Non-pigmented ciliary epithelial cell (primary cell): ENCODE data around the gene UBN1.

ENCODE experiments used
- DNase-seq: peaks from one replicate; pipeline ENCODE4 v3.0.0-alpha.2; 2010; ENCODE audit warnings: low read depth

The UBN1 gene

DNA sequence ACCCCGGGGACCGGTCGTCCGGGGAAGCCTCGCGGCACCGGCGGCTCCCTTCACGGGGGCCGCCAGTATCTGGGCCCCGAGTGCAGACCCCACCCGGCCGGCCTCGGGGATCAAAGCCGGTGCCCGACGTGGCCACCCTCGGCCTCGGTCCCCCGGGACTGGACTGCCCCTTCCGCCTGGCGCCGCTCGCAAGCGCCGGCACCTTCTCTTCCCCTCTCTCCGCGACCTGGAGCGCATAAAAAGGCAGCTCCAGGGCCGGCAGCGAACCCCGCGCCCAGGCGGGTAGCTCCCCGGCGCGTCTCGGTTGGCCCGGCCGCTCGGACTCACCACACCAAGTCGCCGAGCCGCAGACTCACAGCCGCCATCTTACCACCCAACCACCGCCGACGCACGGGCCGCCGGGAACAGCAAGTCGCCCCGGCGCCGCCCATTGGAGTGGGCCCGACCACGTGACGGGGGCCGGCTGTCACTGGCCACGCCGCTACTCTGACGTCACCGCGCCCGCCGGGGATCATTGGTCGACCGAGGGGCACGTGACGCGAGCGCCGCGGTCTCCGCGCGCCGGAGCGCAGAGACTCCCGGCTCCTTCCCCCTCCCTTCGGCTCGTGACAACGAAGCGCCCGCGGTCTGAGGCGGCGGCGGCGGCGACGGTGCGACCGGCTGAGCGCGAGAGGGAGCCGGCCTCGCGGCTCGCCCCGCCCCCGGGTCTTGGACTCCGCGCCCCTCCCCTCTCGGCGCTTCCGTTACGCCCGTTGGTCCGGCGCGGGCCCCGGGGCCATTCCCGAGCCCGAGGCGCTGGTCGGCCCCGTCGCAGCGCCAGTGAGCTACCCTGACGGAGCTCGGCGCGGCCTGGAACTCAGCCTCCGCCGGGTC, at the start of gene UBN1, which contains the start of gene GLYR1:
Gene UBN1, plus strand, starts transcription at position 581 of the 873 bp plus-strand sequence. CDS start 5,437 bp downstream, outside the sequence.
Gene GLYR1, minus strand, starts transcription at position 388 of the 873 bp plus-strand sequence. Its CDS starts 23 bp downstream, at position 365.
- DNase-seq, result peak; percentile 71

DNA sequence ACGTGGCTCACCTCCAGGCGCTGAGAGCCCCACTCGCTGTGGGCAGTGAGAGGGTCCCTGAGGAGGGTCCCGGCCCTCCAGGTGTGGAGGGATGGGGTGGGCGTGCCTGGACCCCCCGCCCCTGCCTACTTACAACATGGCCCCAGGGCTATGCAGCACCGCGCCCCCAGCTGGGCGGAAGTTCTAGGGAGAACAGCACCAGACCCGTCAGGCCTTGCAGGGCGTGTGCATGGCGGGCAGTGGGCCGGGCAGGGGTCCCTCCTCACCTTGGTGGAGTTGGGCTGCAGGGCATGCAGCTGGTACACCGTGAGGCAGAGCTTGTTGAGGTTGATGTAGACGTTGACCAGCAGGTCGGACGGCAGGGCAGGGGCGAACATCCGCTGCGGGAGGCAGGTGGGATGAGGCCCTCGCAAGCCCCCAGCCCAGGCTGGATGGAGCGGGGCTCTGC, 49.5 kb upstream of the UBN1 start:
- DNase-seq, result no peak

- DNase-seq, result no peak
These were observed 48.8 kb upstream of the UBN1 start for GRCh38 chr16:4798456-4798855.

GRCh38 chr16:4799171-4799855, 48.0 kb upstream of the UBN1 start:
- no peak for DNase-seq

GRCh38 chr16:4800290-4801041, 46.8 kb upstream of the UBN1 start:
- no peak for DNase-seq

- DNase-seq, result no peak
These were observed 46.0 kb upstream of the UBN1 start for GRCh38 chr16:4801051-4801961.

DNA sequence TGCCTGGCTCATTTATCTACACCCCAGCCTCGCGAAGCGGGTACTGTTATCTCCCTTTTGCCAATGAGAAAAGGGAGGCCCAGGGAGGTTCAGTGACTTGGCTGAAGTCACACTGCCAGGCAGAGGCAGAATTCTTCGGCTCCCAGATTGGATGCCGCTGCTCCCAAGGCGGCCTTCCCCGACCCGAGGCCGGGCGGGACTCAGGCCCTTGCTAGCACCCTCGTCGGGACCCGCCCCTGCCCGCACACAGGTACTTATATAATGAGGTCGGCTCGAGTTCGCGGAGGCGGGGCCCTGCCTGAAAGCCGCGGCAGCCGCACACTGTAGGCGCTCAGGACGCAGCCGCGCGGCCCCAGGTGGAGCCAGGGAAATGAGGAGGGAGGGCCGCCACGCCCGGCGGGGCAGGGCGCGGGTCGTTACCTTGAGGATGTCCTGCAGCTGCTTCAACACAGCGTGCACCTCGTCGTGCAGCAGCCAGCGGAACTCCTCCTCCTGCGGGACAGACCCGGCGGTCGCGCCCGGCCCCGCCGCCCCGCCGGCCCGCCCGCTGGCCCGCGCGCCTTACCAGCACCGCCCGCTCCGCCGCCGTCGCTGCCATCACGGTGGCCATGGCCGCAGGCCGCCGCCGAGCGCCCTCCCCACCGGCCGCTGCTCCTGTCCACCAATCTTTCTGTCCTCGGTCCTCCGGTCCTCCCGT, 45.2 kb upstream of the UBN1 start, which contains the start of gene ROGDI:
Gene ROGDI, minus strand, starts transcription at position 672 of the 697 bp plus-strand sequence. Its CDS starts 62 bp downstream, at position 610.
- DNase-seq, result no peak

DNA sequence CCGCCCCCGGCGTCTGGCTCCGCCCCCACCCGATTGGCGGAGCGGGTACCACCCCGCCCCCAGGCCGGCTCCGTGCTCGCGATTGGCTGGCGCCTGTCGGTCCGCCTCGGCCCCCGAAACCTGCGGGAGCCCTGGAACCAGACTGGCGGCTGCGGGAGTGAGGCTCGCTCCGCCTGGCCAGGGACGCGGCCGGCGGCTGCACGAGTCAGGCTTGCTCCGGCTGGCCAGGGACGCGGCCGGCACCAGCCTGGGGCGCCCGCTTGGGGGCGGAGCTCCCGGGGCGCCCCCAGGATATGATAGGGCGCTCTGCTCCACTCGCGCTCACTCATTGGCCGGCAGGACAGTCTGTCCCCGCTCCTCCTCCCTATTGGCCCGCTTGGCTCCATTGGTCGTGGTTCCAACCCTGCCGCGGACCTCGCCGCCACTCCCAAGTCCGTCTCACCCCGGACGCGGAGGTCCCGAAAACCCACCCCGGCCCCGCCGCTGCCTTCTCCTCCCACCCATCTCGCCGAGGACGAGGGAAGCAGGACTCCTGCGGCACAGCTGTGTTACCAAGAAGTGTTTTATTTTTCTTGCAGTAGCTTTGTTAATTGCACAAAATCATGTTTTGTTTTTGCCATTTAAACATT, 44.5 kb upstream of the UBN1 start:
- DNase-seq, result peak; percentile 59

GRCh38 chr16:4803401-4803844, 43.9 kb upstream of the UBN1 start:
- DNase-seq, result no peak

DNA sequence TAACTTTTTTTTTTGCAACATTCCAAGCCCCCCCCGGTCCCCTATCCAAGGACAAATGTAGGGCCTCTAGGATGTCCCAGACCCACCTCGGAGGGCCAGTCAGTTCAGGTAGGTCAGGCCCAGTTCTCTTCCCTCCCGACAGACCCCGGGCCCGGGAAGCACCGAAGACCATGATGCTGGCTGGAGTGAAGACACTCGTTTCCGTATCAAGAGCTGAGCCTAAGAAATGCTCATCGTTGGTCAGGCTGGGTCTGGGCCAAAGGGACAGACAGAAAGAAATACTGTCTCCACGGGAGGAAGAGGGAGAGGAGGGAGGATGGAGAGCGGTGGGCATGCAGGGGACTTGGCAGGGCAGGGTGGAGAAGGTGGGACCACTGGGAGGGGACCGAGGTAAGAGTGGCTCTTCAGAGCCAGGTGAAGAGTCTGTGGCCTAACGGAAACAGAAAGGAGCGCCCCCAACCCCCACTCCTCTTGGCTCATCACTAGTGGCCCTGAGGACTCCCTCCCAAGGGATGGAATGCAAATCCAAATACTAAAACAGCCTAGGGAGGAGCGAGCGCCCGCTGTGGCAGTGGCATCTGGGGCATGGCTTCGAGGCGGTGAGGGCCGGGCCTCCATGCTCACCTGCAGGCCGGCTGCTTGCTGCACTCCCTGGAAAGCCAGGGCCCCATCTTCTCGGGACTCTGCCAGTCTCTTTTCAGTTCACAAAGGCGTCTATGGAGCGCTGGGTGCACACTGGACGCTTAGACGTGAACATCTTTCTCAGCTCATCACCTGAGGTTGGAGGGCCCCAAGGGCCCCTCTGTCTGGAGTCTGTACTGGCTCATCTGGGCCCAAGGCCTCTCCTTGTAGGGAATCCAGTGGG, 43.2 kb upstream of the UBN1 start:
- DNase-seq, result no peak

- DNase-seq, result no peak
These were observed 42.0 kb upstream of the UBN1 start for GRCh38 chr16:4805231-4805630.

DNA sequence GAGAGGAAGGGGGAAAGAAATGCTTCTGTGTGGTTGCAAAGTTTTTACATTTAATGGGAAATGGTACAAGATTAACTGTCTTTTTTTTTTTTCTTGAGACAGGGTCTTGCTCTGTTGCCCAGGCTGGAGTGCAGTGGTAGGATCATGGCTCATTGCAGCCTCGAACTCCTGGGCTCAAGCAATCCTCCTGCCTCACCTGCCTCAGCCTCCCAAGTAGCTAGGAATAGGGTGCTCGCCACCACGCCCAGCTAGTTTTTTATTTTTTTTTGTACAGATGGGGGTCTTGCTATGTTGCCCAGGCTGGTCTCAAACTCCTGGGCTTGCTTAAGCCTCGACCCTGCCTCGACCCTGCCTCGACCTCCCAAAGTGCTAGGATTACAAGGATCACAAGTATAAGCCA, 41.0 kb upstream of the UBN1 start:
- no peak for DNase-seq

- no peak for DNase-seq
These were observed 36.0 kb upstream of the UBN1 start for GRCh38 chr16:4811242-4811641.

GRCh38 chr16:4811773-4812172, 35.5 kb upstream of the UBN1 start:
- DNase-seq, result no peak

DNA sequence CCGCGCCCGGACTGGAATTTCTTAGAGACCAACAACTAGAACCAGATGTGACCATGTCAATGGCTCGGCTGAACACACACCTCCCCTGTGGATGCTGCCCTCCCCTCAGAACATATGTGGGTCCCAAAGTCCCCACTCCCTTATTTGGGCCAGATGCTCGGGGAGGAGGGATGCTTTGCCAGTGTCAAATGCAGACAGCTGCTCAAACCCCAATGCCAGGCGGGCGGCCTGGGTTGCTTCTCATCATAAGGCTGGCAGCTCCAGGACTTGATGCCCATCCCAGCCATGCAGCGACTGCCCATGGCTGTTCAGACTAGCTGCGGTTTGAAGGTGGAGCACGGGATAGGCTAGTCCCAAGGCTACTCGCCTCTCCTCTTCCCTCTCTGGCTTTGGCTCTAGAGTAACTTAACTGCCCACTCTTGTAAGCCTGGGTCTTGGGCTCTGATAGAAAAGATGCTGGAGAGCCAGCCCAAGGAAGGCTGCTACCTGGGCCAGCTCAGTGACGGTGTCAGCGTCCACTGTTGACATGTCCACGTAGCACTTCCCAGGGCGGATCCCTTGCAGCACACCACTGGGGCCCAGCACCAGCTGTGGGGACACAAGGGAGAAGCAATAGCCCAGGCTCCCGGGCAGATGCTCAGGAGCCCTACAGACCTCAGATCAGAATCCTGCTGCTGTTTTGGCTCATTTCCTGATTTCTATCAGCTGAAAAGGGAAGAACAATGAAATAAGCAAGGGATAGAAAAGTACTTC, 33.9 kb upstream of the UBN1 start:
- DNase-seq, result no peak

DNA sequence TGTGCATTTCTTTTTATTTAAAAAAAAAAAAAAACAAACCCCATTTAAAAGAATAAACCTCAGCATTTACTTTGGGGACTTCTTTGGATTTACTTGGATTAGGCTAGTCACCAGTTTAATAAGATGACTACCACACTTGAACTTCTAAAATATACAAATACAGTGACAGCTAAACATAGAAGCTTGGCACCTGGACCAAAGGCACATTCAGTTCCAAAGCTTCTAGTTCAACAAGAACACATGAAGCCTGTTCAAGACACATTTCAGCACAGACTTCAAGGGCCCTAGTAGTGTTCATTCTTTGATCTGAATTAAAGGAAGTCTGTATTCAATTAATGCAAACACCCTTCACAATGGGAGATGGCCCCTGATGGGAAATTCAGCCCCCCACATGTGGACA, 33.2 kb upstream of the UBN1 start:
- no peak for DNase-seq

- DNase-seq, result no peak
These were observed 32.6 kb upstream of the UBN1 start for GRCh38 chr16:4814542-4815173.

GRCh38 chr16:4820652-4821051, 26.6 kb upstream of the UBN1 start:
- no peak for DNase-seq
